ENCODE results near the gene IQGAP2. TPM values are rescaled to one million over a fixed set of nuclear protein-coding genes. Genes with fewer than 3 reads are reported as not detected.

The IQGAP2 gene
- total RNA-seq, 4 donors from 2014 or later: 3.5 to 18.5 (median 13.7) TPM

DNA sequence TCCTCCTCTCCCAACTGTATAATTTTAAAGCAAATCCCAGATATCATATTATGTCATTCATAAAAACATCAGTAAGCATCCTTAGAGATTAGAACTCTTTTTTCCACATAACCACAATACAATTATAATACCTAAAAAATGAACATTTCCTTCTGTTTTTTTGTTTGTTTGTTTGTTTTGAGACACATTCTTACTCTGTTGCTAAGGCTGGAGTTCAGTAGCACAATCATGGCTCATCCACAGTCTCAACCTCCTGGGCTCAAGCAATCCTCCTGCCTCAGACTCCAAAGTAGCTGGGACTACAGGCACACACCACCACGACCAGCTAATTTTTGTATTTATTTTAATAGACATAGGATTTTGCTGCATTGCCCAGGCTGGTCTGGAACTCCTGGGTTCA, 320.8 kb downstream of the IQGAP2 start:
- no peak overlapping the region for H3K4me3 ChIP-seq (ENCODE audit: low read depth, poor library complexity, severe bottlenecking)
- intact Hi-C loops (cut with DNase I; ENCODE audit: low total_unique reads): no loop called here
- WGBS, 2 donors: 78 to 83% methylated on average over 1 of the region's 1 CpG
- no peak for TF ChIP-seq POLR2A (IDR thresholded peaks at IDR 0.05)
- TF ChIP-seq, protein P1, sequence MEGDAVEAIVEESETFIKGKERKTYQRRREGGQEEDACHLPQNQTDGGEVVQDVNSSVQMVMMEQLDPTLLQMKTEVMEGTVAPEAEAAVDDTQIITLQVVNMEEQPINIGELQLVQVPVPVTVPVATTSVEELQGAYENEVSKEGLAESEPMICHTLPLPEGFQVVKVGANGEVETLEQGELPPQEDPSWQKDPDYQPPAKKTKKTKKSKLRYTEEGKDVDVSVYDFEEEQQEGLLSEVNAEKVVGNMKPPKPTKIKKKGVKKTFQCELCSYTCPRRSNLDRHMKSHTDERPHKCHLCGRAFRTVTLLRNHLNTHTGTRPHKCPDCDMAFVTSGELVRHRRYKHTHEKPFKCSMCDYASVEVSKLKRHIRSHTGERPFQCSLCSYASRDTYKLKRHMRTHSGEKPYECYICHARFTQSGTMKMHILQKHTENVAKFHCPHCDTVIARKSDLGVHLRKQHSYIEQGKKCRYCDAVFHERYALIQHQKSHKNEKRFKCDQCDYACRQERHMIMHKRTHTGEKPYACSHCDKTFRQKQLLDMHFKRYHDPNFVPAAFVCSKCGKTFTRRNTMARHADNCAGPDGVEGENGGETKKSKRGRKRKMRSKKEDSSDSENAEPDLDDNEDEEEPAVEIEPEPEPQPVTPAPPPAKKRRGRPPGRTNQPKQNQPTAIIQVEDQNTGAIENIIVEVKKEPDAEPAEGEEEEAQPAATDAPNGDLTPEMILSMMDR (IDR thresholded peaks at IDR 0.05): no peak
- DNase-seq (ENCODE audit: low spot score in 2 of 2): no peak

DNA sequence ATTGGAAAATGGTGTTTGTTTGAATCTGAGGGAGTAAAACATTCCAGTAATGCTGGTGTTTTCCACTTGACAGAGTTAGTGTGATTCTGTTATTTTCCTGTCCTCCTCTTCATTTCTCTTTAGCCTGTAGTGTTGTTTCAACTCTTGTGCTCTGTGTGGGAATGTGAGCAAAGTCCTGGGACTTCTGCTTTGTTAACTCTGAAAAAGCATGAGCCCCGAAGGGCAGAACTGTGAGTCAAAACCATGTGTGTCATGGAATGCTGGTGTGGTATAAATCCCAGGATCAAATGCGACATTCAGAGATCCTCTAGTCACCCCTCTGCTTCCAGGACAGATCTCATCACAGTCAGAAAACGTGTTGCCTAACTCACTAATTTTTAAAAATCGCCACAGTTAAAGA, 321.8 kb downstream of the IQGAP2 start:
- TF ChIP-seq, protein P1 (IDR thresholded peaks at IDR 0.05): no peak
- no peak for TF ChIP-seq POLR2A (IDR thresholded peaks at IDR 0.05)
- intact Hi-C loops (cut with DNase I; ENCODE audit: low total_unique reads): no loop called here
- 51 to 53% methylated on average over 4 of the region's 4 CpGs for WGBS, 2 donors
- no peak overlapping the region for H3K4me3 ChIP-seq (ENCODE audit: low read depth, poor library complexity, severe bottlenecking)
- no peak for DNase-seq (ENCODE audit: low spot score in 2 of 2)

DNA sequence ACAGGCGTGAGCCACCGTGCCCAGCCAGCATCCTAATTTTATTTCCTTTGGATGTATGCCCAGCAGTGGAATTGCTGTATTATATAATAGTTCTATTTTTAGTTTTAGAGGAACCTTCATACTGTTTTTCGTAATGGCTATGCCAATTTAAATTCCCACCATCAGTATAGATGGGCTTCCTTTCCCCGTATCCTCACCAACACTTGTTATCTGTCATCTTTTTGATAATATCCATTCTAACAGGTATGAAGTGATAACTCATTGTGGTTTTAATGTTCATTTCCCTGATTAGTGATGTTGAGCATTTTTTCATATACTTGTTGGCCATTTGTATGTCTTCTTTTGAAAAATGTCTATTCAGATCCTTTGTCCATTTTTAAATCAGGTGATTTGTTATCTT, 325.9 kb downstream of the IQGAP2 start:
- 48 to 57% methylated on average over 4 of the region's 4 CpGs for WGBS, 2 donors
- TF ChIP-seq, protein P1 (IDR thresholded peaks at IDR 0.05): no peak
- TF ChIP-seq POLR2A (IDR thresholded peaks at IDR 0.05): no peak
- intact Hi-C loops (cut with DNase I; ENCODE audit: low total_unique reads): no loop called here
- H3K4me3 ChIP-seq (ENCODE audit: low read depth, poor library complexity, severe bottlenecking): no peak overlapping the region
- DNase-seq (ENCODE audit: low spot score in 2 of 2): no peak

DNA sequence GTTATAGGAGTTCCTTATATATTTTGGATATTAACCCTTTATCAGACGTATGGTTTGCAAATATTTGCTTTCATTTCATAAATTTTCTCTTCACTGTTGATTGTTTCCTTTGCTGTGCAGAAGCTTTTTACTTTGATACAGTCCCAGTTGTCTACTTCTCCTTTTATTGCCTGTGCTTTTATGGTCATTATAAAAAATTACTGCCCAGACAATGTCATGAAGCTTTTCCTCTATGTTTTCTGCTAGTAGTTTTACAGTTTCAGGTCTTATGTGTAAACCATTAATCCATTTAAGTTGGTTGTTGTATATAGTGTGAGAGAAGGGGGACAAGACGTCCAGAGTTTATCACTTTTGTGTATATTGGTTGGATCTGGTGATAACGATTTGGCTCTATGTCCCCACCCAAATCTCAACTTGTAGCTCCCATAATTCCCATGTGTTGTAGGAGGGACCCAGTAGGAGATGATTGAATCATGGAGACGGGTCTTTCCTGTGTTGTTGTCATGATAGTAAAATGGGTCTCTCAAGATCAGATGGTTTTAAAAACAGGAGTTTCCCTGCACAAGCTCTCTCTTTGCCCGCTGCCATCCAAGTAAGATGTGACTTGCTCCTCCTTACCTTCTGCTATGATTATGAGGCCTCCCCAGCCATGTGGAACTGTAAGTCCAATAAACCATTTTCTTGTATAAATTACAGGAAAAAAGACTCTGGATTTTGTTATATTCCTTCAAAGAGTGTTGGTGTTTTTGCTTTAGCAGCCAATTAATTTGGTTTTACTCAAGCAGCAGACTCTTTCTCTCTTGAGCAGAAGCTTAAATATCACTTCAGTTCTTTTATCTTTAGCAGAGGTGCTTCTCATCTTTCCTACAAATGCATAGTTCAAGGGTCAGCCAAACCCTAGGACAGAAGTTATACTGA, 326.5 kb downstream of the IQGAP2 start:
- no peak overlapping the region for H3K4me3 ChIP-seq (ENCODE audit: low read depth, poor library complexity, severe bottlenecking)
- DNase-seq (ENCODE audit: low spot score in 2 of 2): no peak
- TF ChIP-seq, protein P1 (IDR thresholded peaks at IDR 0.05): no peak
- TF ChIP-seq POLR2A (IDR thresholded peaks at IDR 0.05): no peak
- 97 to 98% methylated on average over 5 of the region's 5 CpGs for WGBS, 2 donors
- intact Hi-C loops (cut with DNase I; ENCODE audit: low total_unique reads): no loop called here

DNA sequence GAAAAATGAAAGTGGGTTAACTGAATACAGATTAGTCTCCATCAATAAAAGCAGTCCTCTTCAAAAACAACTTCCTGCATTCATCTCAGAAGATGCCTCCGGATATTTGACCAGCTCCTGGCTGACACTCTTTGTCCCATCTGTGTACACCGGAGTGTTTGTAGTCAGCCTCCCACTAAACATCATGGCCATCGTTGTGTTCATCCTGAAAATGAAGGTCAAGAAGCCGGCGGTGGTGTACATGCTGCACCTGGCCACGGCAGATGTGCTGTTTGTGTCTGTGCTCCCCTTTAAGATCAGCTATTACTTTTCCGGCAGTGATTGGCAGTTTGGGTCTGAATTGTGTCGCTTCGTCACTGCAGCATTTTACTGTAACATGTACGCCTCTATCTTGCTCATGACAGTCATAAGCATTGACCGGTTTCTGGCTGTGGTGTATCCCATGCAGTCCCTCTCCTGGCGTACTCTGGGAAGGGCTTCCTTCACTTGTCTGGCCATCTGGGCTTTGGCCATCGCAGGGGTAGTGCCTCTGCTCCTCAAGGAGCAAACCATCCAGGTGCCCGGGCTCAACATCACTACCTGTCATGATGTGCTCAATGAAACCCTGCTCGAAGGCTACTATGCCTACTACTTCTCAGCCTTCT, 329.4 kb downstream of the IQGAP2 start:
- H3K4me3 ChIP-seq (ENCODE audit: low read depth, poor library complexity, severe bottlenecking): no peak overlapping the region
- no peak for DNase-seq (ENCODE audit: low spot score in 2 of 2)
- WGBS, 2 donors: 92 to 93% methylated on average over 15 of the region's 15 CpGs
- no peak for TF ChIP-seq POLR2A (IDR thresholded peaks at IDR 0.05)
- TF ChIP-seq, protein P1 (IDR thresholded peaks at IDR 0.05): no peak
- intact Hi-C loops (cut with DNase I; ENCODE audit: low total_unique reads): no loop called here
